WERI-Rb-1 (cell line): ENCODE results near the gene SDF2.

ENCODE experiments used
- DNase-seq: peaks from one replicate; pipeline ENCODE4 v3.0.0-alpha.2; 2020
- H3K27ac ChIP-seq: fragments of 250-450 bp; sonication (Bioruptor Pico); 2 replicates; pipeline ENCODE4 v1.5.1; 2020; ENCODE audit warnings: mild to moderate bottlenecking, moderate library complexity
- H3K27me3 ChIP-seq: fragments of 250-450 bp; sonication (Bioruptor Pico); 2 replicates; pipeline ENCODE4 v1.5.1; 2021; ENCODE audit warnings: mild to moderate bottlenecking, low read depth, moderate library complexity; ENCODE audit not compliant: insufficient read depth, severe bottlenecking
- H3K36me3 ChIP-seq: fragments of 250-450 bp; sonication (Bioruptor Pico); 2 replicates; pipeline ENCODE4 v1.5.1; 2020; ENCODE audit warnings: mild to moderate bottlenecking, moderate library complexity
- H3K4me3 ChIP-seq: 2 replicates; pipeline ENCODE4 v1.5.1; 2011; ENCODE audit warnings: low read depth, mild to moderate bottlenecking, control low read depth, low read length
- H3K9me3 ChIP-seq: fragments of 250-450 bp; sonication (Bioruptor Pico); 2 replicates; pipeline ENCODE4 v1.5.1; 2021; ENCODE audit warnings: mild to moderate bottlenecking, moderate library complexity; ENCODE audit not compliant: severe bottlenecking
- CTCF ChIP-seq: IDR thresholded peaks from 2 replicates; pipeline ENCODE4 v1.5.1; 2011; ENCODE audit warnings: low read depth, mild to moderate bottlenecking, control low read depth, inconsistent platforms, low read length

SDF2 gene

GRCh38 chr17:28700830-28701492 lies 39.3 kb upstream of the SDF2 start:
- DNase-seq: no peak
- peaks cover 100% of the 10 kb centered on the region for H3K36me3 ChIP-seq
- no peak for TF ChIP-seq CTCF

GRCh38 chr17:28700278-28700677 lies 38.6 kb upstream of the SDF2 start:
- peaks cover 100% of the 10 kb centered on the region for H3K36me3 ChIP-seq
- no peak for DNase-seq
- no peak for TF ChIP-seq CTCF

More at GRCh38 chr17:28700830-28701492, 39.3 kb upstream of the SDF2 start:
- Histone ChIP-seq H3K27ac (no peak overlapping the region), H3K27me3 (no peaks in the 10 kb centered on the region), H3K4me3 (no peak overlapping the region), H3K9me3 (no peaks in the 10 kb centered on the region)

DNA sequence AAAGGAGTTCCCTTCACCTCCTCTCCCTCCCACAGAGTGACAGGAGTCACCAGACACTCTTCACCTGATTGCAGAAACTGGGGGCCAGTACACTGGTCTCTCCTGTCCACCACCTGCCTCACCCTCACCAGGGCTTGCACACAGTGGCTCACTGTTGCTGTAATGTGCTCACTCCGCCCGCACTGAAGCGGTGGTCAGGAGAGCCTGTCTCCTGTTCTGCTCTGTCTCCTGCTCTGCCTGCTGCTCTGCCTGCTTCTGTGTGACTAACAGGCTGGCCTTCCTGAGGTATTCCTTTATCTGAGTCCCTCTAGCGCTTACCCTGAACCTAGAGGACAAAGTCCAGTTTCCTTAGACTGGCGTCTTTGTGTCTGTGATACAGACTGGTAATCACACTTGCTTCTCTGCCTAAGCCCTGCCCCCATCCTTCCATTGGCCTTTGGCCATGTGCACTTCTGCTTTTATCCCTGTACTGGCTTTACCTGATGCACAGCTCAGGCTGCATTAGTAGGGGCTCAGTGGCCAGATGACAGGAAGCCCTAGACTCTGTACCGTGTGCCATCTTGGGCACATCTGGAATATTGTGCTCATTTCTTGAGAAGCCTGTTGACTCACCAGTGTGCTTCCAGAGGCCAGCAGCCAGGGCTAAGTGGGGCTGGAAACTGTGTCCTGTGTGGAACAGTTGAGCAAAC lies 36.7 kb upstream of the SDF2 start:
- Histone ChIP-seq H3K36me3 (peaks cover 100% of the 10 kb centered on the region), H3K4me3 (no peak overlapping the region), H3K27me3 (no peaks in the 10 kb centered on the region), H3K9me3 (no peaks in the 10 kb centered on the region), H3K27ac (peak overlapping the region; percentile 86)
- no peak for TF ChIP-seq CTCF
- peak; percentile 79 for DNase-seq

More at GRCh38 chr17:28700278-28700677, 38.6 kb upstream of the SDF2 start:
- no peaks in the 10 kb centered on the region for H3K27me3 ChIP-seq
- H3K9me3 ChIP-seq: no peaks in the 10 kb centered on the region
- H3K27ac ChIP-seq: no peak overlapping the region
- no peak overlapping the region for H3K4me3 ChIP-seq

DNA sequence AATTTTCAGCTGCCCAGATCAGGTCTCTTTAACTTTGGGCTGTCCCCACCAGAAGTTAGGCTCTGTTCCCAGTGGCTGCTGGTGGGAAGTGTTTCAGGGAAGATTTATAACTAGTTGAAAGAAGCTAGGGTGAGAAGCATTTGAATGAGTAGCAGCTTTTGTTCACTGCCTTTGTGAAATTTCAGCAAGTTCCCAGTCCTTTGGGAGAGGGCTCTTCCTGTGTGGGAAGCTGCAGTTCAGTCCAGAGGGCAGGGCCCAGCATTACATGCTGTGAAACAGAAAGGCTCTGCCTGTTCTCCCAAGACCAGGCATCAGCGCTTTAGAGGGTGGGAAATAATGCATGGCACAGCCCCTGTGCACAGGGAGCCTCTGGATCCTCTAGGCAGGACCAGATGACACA lies 32.2 kb upstream of the SDF2 start:
- no peaks in the 10 kb centered on the region for H3K27me3 ChIP-seq
- TF ChIP-seq CTCF: no peak
- H3K9me3 ChIP-seq: no peaks in the 10 kb centered on the region
- no peak overlapping the region for H3K27ac ChIP-seq
- H3K36me3 ChIP-seq: peaks cover 97% of the 10 kb centered on the region
- no peak overlapping the region for H3K4me3 ChIP-seq
- no peak for DNase-seq

DNA sequence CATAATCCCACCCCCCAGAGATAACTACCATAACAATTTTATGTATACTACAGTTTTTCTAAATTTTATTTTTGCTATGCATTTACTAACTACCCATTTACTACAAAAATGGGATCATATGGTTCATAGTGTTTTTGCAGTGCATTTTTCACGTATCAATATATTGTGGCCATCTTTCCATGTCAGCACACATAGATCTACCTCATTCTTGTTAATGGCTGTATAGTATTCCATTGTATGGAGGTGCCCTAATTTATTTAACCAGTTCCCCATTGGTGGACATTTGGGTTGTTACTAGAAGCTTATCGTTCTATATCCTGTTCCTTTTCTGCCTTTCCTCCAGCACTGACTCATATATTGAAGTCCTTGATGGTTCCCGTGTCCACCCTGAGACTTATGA lies 27.3 kb upstream of the SDF2 start:
- H3K36me3 ChIP-seq: peaks cover 93% of the 10 kb centered on the region
- no peaks in the 10 kb centered on the region for H3K27me3 ChIP-seq
- H3K27ac ChIP-seq: no peak overlapping the region
- H3K9me3 ChIP-seq: no peaks in the 10 kb centered on the region
- no peak for DNase-seq
- no peak for TF ChIP-seq CTCF
- no peak overlapping the region for H3K4me3 ChIP-seq

GRCh38 chr17:28688481-28688880 lies 26.8 kb upstream of the SDF2 start:
- no peaks in the 10 kb centered on the region for H3K27me3 ChIP-seq
- TF ChIP-seq CTCF: no peak
- DNase-seq: no peak
- peaks cover 93% of the 10 kb centered on the region for H3K36me3 ChIP-seq
- H3K27ac ChIP-seq: peak overlapping the region; percentile 94
- H3K4me3 ChIP-seq: no peak overlapping the region
- no peaks in the 10 kb centered on the region for H3K9me3 ChIP-seq
